Measurements from ENCODE around the gene NPEPL1. TPM values are rescaled to one million over a fixed set of nuclear protein-coding genes. Genes with fewer than 3 reads are reported as not detected.
"Not testable (repeated sequence)": the region's sequence is repeated elsewhere in the genome, so short reads cannot be mapped to it uniquely, and the experiment has no call there.

NPEPL1 gene
- total and polyA plus RNA-seq, 7 experiments from 2014 or later, result 6.2 to 76.2 (median 49.5) TPM

DNA sequence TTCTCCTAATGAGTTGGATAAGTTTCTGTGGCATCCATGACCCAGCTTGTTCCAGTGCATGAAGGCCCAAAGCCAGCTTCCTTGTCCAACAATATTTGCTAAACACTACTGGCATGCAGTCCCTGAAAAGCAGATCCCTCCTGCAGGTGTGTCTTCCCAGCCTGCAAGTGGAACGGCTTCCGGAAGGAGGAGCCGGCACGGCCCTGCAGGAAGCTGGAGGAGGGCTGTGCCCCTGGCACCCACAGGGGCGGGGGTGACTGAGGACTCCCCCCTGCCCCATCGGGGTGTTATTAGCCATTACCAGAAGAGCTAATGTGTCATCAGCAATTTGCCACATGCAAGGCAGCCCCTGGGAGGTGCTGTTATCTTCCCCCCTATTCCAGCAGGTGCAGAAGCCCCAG is 27.4 kb downstream of the NPEPL1 start:
- CTCF ChIA-PET, result no interaction called here
- H3K36me3 Mint-ChIP-seq, result peaks cover 0 to 4% (median 0%) of the 10 kb centered on the region in 5 donors
- Histone ChIP-seq H3K4me1 (ENCODE audit: control insufficient read depth in 2 of 2, insufficient read depth in 2 of 2, low read length in 2 of 2) (no peaks in the 10 kb centered on the region), H3K9me3 (ENCODE audit: control insufficient read depth in 2 of 3, low read length in 3 of 3) (no peaks in the 10 kb centered on the region), H3K36me3 (ENCODE audit: control insufficient read depth in 2 of 3, insufficient read depth in 3 of 3, low read length in 3 of 3) (no peaks in the 10 kb centered on the region), H3K4me3 (ENCODE audit: low read length) (no peak overlapping the region), H3K27me3 (ENCODE audit: control insufficient read depth in 2 of 2, insufficient read depth in 2 of 2, low read length in 2 of 2) (peaks cover 0 to 8% of the 10 kb centered on the region in 2 donors), H3K27ac (ENCODE audit: low read depth, low read length) (no peak overlapping the region)
- ATAC-seq (no peak), DNase-seq (no peak)
- POLR2A ChIA-PET, result no interaction called here
- intact Hi-C loops (cut with micrococcal nuclease), result no loop called here
- H3K4me1 Mint-ChIP-seq, result peaks cover 0 to 4% (median 0%) of the 10 kb centered on the region in 7 donors
- peaks cover 35 to 42% (median 37%) of the 10 kb centered on the region in 5 donors for H3K27me3 Mint-ChIP-seq
- no peak overlapping the region for H3K4me3 Mint-ChIP-seq
- H3K9me3 Mint-ChIP-seq, result peaks cover 0 to 6% (median 0%) of the 10 kb centered on the region in 11 donors
- no peak overlapping the region for H3K27ac Mint-ChIP-seq

DNA sequence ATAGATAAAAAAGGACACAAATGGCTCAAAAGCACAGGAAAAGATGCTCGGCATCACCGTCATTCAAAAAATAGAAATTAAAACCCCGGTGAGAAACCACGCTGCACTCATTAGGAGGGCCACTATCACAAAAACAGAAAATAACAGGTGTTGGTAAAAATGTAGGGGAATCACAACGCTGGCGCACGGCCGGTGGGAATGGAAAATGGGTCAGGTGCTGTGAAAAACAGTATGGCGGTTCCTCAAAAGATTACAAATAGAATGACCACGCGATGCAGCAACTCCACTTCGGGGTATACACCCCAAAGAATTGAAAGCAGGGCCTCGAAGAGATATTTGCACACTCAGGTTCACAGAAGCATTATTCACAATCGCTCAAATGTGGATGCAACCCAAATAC is 28.3 kb downstream of the NPEPL1 start:
- ATAC-seq (no peak), DNase-seq (no peak)
- no peaks in the 10 kb centered on the region for H3K36me3 ChIP-seq (ENCODE audit: control insufficient read depth in 2 of 3, insufficient read depth in 3 of 3, low read length in 3 of 3)
- ChIA-PET POLR2A (no interaction called here), CTCF (no interaction called here)
- H3K4me3 ChIP-seq (ENCODE audit: low read length), result no peak overlapping the region
- H3K27ac ChIP-seq (ENCODE audit: low read depth, low read length), result no peak overlapping the region
- H3K9me3 ChIP-seq (ENCODE audit: control insufficient read depth in 2 of 3, low read length in 3 of 3), result no peaks in the 10 kb centered on the region
- H3K27me3 ChIP-seq (ENCODE audit: control insufficient read depth in 2 of 2, insufficient read depth in 2 of 2, low read length in 2 of 2), result peaks cover 0 to 8% of the 10 kb centered on the region in 2 donors
- intact Hi-C loops (cut with micrococcal nuclease), result no loop called here
- peaks cover 0 to 4% (median 0%) of the 10 kb centered on the region in 5 donors for H3K36me3 Mint-ChIP-seq
- H3K4me3 Mint-ChIP-seq, result no peak overlapping the region
- no peaks in the 10 kb centered on the region for H3K4me1 ChIP-seq (ENCODE audit: control insufficient read depth in 2 of 2, insufficient read depth in 2 of 2, low read length in 2 of 2)
- peaks cover 0 to 4% (median 0%) of the 10 kb centered on the region in 7 donors for H3K4me1 Mint-ChIP-seq
- no peak overlapping the region for H3K27ac Mint-ChIP-seq
- peaks cover 36 to 43% (median 38%) of the 10 kb centered on the region in 5 donors for H3K27me3 Mint-ChIP-seq
- H3K9me3 Mint-ChIP-seq, result peaks cover 0 to 6% (median 0%) of the 10 kb centered on the region in 11 donors

DNA sequence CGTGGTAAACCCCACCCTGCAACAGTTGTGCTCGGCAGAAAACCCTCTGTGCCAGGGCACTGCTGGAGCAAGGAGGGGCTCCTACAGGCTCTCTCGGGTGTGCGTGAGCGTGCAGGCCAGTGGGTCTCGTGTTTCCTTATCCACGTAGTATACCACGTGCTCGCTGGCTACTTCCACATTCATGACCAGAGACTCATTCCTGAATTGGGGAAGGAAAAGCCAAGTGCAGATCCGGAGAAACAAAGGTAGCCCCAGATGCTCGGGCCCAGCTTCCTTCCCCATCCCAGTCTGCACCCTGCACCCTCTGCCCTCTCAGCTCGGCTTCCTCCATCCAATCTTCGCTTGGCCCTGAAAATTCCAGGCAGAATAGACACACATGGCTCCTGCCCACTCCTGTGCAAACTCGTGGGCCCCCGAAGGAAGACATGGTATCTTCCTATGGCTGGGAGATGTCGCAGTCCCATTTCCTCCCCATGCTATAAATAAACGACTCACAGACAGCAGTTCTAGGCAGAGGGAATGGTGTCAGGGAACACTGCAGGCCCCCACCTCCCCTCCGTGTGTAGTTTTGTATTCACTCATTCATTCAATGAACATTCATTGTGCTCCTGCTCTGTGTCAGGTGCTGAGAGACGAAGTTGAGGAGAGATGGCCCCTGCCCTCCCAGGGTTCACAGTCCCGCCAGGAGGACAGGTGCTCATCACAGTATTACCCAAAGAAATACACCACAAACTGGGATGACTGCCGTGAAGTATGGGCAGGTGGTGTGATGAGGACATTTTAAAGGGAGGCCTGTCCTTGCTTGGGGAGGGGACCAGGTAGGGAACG is 29.6 kb downstream of the NPEPL1 start:
- H3K4me1 Mint-ChIP-seq, result peaks cover 0 to 4% (median 0%) of the 10 kb centered on the region in 7 donors
- intact Hi-C loops (cut with micrococcal nuclease), result no loop called here
- DNase-seq, result peak in 1 of 9 donors; percentile 12
- ChIA-PET CTCF (no interaction called here), POLR2A (no interaction called here)
- no peak overlapping the region for H3K4me3 Mint-ChIP-seq
- H3K27me3 Mint-ChIP-seq, result peaks cover 39 to 55% (median 43%) of the 10 kb centered on the region in 5 donors
- H3K27ac Mint-ChIP-seq, result no peak overlapping the region
- Histone ChIP-seq H3K9me3 (ENCODE audit: control insufficient read depth in 2 of 3, low read length in 3 of 3) (no peaks in the 10 kb centered on the region), H3K4me1 (ENCODE audit: control insufficient read depth in 2 of 2, insufficient read depth in 2 of 2, low read length in 2 of 2) (no peaks in the 10 kb centered on the region), H3K27ac (ENCODE audit: low read depth, low read length) (no peak overlapping the region), H3K27me3 (ENCODE audit: control insufficient read depth in 2 of 2, insufficient read depth in 2 of 2, low read length in 2 of 2) (peaks cover 0 to 8% of the 10 kb centered on the region in 2 donors), H3K36me3 (ENCODE audit: control insufficient read depth in 2 of 3, insufficient read depth in 3 of 3, low read length in 3 of 3) (no peaks in the 10 kb centered on the region), H3K4me3 (ENCODE audit: low read length) (no peak overlapping the region)
- peaks cover 0 to 10% (median 0%) of the 10 kb centered on the region in 5 donors for H3K36me3 Mint-ChIP-seq
- peaks cover 0 to 18% (median 10%) of the 10 kb centered on the region in 11 donors for H3K9me3 Mint-ChIP-seq
- no peak for ATAC-seq

DNA sequence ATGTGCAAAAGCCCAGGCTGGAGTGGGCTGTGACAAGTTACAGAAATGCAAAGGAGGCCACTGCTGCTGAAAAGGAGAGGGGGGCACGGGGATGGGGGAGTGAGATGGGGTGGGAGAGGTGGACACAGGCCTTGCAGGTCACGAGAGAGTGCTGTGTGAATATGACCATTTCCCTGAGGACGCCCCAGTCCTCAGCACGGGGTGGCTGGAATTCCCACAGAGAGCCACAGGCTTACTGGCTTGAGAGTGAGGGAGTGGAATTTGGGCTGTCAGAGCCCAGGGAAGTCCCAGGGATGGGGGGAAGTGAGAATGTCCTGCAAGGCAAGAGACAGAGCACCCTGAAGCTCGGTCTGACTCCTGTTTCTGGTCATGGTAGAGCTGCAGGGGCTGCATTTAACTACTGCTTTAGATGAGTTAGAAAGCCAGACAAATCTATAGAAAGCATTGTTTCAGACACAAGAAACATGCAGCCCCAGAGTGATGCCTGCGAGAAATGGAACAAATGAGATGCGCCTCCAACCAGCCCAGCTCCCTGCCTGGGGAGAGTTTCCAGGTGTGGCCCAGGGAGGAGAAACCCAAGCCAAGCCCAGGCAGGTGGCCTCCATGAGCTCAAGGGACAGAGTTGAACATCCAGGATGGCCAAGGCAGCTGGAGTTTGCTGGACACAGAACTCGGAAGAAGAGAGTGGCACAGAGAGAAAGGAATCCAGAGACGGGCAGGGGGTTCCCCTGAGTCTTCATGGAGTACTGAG is 30.5 kb downstream of the NPEPL1 start:
- CTCF ChIA-PET, result no interaction called here
- intact Hi-C loops (cut with micrococcal nuclease), result no loop called here
- Histone ChIP-seq H3K36me3 (ENCODE audit: control insufficient read depth in 2 of 3, insufficient read depth in 3 of 3, low read length in 3 of 3) (no peaks in the 10 kb centered on the region), H3K9me3 (ENCODE audit: control insufficient read depth in 2 of 3, low read length in 3 of 3) (no peaks in the 10 kb centered on the region), H3K27me3 (ENCODE audit: control insufficient read depth in 2 of 2, insufficient read depth in 2 of 2, low read length in 2 of 2) (peaks cover 0 to 8% of the 10 kb centered on the region in 2 donors), H3K27ac (ENCODE audit: low read depth, low read length) (no peak overlapping the region), H3K4me3 (ENCODE audit: low read length) (no peak overlapping the region), H3K4me1 (ENCODE audit: control insufficient read depth in 2 of 2, insufficient read depth in 2 of 2, low read length in 2 of 2) (no peaks in the 10 kb centered on the region)
- Mint-ChIP-seq H3K9me3 (peaks cover 0 to 27% (median 13%) of the 10 kb centered on the region in 11 donors), H3K4me1 (peaks cover 0 to 4% (median 0%) of the 10 kb centered on the region in 7 donors), H3K27ac (peak overlapping the region in 1 of 9 donors; percentile 10), H3K36me3 (peaks cover 0 to 17% (median 0%) of the 10 kb centered on the region in 5 donors), H3K27me3 (peaks cover 39 to 60% (median 52%) of the 10 kb centered on the region in 5 donors), H3K4me3 (no peak overlapping the region)
- ATAC-seq (no peak), DNase-seq (no peak)
- POLR2A ChIA-PET, result no interaction called here

DNA sequence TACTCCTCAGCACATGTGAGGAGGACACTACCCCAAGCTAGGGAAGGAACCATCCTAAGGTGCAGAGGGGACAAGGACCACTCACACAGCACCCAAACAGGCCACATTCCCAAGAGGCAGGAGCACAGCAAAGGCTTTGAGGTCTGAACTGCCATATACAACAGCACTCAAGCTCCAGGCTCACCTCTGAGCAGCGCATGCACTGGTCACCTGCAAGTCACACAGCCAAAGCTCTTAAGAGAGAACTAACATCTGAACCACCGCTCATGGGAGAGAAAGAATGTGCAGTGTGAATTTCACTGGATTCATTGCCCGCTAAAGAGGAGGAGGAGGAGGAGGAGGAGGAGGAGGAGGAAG is 31.0 kb downstream of the NPEPL1 start:
- H3K9me3 Mint-ChIP-seq, result peaks cover 0 to 27% (median 13%) of the 10 kb centered on the region in 11 donors
- ATAC-seq (no peak), DNase-seq (no peak)
- Histone ChIP-seq H3K4me1 (ENCODE audit: control insufficient read depth in 2 of 2, insufficient read depth in 2 of 2, low read length in 2 of 2) (no peaks in the 10 kb centered on the region), H3K27ac (ENCODE audit: low read depth, low read length) (no peak overlapping the region), H3K27me3 (ENCODE audit: control insufficient read depth in 2 of 2, insufficient read depth in 2 of 2, low read length in 2 of 2) (peaks cover 0 to 8% of the 10 kb centered on the region in 2 donors), H3K9me3 (ENCODE audit: control insufficient read depth in 2 of 3, low read length in 3 of 3) (no peaks in the 10 kb centered on the region), H3K36me3 (ENCODE audit: control insufficient read depth in 2 of 3, insufficient read depth in 3 of 3, low read length in 3 of 3) (no peaks in the 10 kb centered on the region), H3K4me3 (ENCODE audit: low read length) (no peak overlapping the region)
- POLR2A ChIA-PET, result no interaction called here
- peaks cover 0 to 4% (median 0%) of the 10 kb centered on the region in 7 donors for H3K4me1 Mint-ChIP-seq
- peaks cover 39 to 60% (median 52%) of the 10 kb centered on the region in 5 donors for H3K27me3 Mint-ChIP-seq
- H3K36me3 Mint-ChIP-seq, result peaks cover 0 to 17% (median 0%) of the 10 kb centered on the region in 5 donors
- intact Hi-C loops (cut with micrococcal nuclease), result no loop called here
- no peak overlapping the region for H3K27ac Mint-ChIP-seq
- CTCF ChIA-PET, result no interaction called here
- no peak overlapping the region for H3K4me3 Mint-ChIP-seq

DNA sequence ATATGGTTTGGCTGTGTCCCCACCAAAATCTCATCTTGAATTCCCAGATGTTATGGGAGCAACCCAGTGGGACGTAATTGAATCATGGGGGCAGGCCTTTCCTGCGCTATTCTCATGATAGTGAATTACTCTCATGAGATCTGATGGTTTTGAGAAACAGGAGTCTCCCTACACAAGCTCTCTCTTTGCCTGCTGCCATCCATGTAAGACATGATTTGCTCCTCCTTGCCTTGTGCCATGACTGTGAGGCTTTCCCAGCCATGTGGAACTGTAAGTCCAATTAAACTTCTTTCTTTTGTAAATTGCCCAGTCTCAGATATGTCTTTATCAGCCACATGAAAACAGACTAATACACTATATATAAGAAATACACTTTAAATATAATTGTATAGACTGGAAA is 33.6 kb downstream of the NPEPL1 start:
- H3K4me1 ChIP-seq (ENCODE audit: control insufficient read depth in 2 of 2, insufficient read depth in 2 of 2, low read length in 2 of 2); CTCF ChIA-PET; H3K27ac ChIP-seq (ENCODE audit: low read depth, low read length); DNase-seq; H3K27ac Mint-ChIP-seq; H3K4me3 Mint-ChIP-seq; H3K27me3 ChIP-seq (ENCODE audit: control insufficient read depth in 2 of 2, insufficient read depth in 2 of 2, low read length in 2 of 2); H3K4me3 ChIP-seq (ENCODE audit: low read length); POLR2A ChIA-PET; H3K9me3 ChIP-seq (ENCODE audit: control insufficient read depth in 2 of 3, low read length in 3 of 3); H3K4me1 Mint-ChIP-seq; intact Hi-C loops (cut with micrococcal nuclease); H3K36me3 ChIP-seq (ENCODE audit: control insufficient read depth in 2 of 3, insufficient read depth in 3 of 3, low read length in 3 of 3); ATAC-seq: not testable (repeated sequence)
- Mint-ChIP-seq H3K9me3 (peaks cover 0 to 27% (median 12%) of the 10 kb centered on the region in 11 donors), H3K36me3 (peaks cover 0 to 17% (median 4%) of the 10 kb centered on the region in 5 donors), H3K27me3 (peaks cover 39 to 66% (median 53%) of the 10 kb centered on the region in 5 donors)

Measured in naive thymus-derived CD4-positive, alpha-beta T cell (primary cell).